ENCODE measurements around the gene SENP1.

DNA sequence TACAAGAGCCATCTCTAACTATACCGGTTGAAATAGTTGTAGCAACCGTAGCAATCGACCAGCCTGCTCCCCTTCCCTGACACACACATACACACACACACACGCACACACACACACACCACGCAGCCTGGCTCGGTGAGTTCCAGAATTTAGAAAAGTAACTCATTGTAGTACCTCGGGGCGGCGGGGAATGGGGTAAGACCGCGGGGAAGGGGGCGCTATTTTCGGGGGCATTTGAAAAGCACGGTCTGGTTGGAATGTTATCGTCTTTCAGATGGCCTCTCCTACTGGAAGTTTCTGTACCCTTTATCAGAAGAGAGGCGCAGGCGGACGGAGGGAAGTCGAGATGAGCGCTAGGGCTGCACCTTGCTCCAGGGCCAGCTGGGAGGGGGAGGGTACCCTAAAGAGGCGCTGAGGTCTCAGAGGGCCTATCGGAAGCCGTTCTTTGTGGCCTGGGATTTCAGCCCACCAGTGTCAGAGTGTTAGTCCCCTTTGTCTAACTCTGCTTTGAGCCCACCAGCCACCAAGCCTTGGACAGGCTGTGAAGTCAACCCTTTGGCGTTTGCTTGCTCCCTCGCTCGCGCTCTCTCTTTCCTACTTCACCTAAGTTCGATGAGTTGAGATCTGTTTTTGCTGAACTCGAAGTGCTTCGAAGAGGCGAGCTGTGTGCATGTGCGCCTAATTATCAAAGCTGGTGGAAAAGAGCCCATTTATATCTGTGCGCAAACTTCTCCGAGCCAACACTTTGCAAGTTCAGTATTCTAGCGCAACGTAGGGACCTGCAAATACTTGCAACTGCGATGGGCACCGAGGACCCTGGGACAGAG is 102.4 kb downstream of the SENP1 start:
- TF ChIP-seq, protein P1, sequence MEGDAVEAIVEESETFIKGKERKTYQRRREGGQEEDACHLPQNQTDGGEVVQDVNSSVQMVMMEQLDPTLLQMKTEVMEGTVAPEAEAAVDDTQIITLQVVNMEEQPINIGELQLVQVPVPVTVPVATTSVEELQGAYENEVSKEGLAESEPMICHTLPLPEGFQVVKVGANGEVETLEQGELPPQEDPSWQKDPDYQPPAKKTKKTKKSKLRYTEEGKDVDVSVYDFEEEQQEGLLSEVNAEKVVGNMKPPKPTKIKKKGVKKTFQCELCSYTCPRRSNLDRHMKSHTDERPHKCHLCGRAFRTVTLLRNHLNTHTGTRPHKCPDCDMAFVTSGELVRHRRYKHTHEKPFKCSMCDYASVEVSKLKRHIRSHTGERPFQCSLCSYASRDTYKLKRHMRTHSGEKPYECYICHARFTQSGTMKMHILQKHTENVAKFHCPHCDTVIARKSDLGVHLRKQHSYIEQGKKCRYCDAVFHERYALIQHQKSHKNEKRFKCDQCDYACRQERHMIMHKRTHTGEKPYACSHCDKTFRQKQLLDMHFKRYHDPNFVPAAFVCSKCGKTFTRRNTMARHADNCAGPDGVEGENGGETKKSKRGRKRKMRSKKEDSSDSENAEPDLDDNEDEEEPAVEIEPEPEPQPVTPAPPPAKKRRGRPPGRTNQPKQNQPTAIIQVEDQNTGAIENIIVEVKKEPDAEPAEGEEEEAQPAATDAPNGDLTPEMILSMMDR (IDR thresholded peaks at IDR 0.05) = no peak
- TF ChIP-seq POLR2A (IDR thresholded peaks at IDR 0.05) = no peak

All from adrenal gland (tissue), 5 donors.